Panc1 (cell line): Measurements from ENCODE around the gene EPHX1. TPM values are rescaled to one million over a fixed set of nuclear protein-coding genes. Genes with fewer than 3 reads are reported as not detected.
A peak's percentile ranks its signal among the peaks of the same experiment; 100 is the strongest.
"Not testable (repeated sequence)": the region's sequence is repeated elsewhere in the genome, so short reads cannot be mapped to it uniquely, and the experiment has no call there.

Experiments used
- ATAC-seq: fragments of 200-7000 bp; cut with Tn5 transposase; 2 replicates; pipeline ENCODE4 v1.9.1; 2020; ENCODE audit warnings: mild to moderate bottlenecking, moderate library complexity
- Bru-seq: library from RNA; stranded (reverse); fragments of 400-500 nt; gene quantifications from one replicate; lab custom pipeline; 2021; lab: Mats Ljungman, UMichigan
- BruChase-seq, 2 experiments: library from RNA; stranded (reverse); fragments of 400-500 nt; gene quantifications; one replicate each; lab custom pipeline; 2021; lab: Mats Ljungman, UMichigan
- BruUV-seq: library from RNA; stranded (reverse); fragments of 400-500 nt; replicated peaks from 2 replicates; lab custom pipeline; 2021; lab: Mats Ljungman, UMichigan
- CTCF ChIA-PET: fragments of 300-600 bp; sonication (Branson Sonifier 250); formaldehyde crosslinking; loops from one replicate; lab custom pipeline; 2022; ENCODE audit warnings: antibody characterized with exemption; lab: Charles Lee
- POLR2A ChIA-PET: fragments of 300-600 bp; sonication (Branson Sonifier 250); formaldehyde crosslinking; loops from one replicate; lab custom pipeline; 2022; ENCODE audit warnings: antibody characterized with exemption; lab: Charles Lee
- DNase-seq: peaks from one replicate; pipeline ENCODE4 v3.0.0-alpha.2; 2010; ENCODE audit warnings: low read depth, low spot score
- H3K27ac ChIP-seq: 2 replicates; pipeline ENCODE4 v1.5.1; 2011; ENCODE audit warnings: mild to moderate bottlenecking, low read length, inconsistent platforms
- H3K27me3 ChIP-seq: fragments of 200-500 bp; sonication (Bioruptor generic); 2 replicates; pipeline ENCODE4 v1.6.0; 2014; ENCODE audit warnings: low read length, inconsistent platforms; ENCODE audit not compliant: control insufficient read depth, insufficient read depth
- H3K36me3 ChIP-seq: fragments of 200-500 bp; sonication (Bioruptor generic); 2 replicates; pipeline ENCODE4 v1.5.1; 2014; ENCODE audit warnings: inconsistent platforms, mild to moderate bottlenecking, low read length, moderate library complexity; ENCODE audit not compliant: control insufficient read depth, insufficient read depth
- H3K4me1 ChIP-seq: 2 replicates; pipeline ENCODE4 v1.5.1; 2011; ENCODE audit warnings: inconsistent platforms, mild to moderate bottlenecking, low read length, moderate library complexity; ENCODE audit not compliant: control insufficient read depth, insufficient read depth
- H3K4me3 ChIP-seq, 2 experiments: 2 replicates each; pipeline ENCODE4 v1.5.1; 2011 to 2012; ENCODE audit warnings: low read depth in 2 of 2, low read length in 2 of 2, mild to moderate bottlenecking in 2 of 2, inconsistent platforms in 1 of 2, moderate library complexity in 1 of 2
- H3K9me3 ChIP-seq: fragments of 200-500 bp; sonication (Bioruptor generic); 2 replicates; pipeline ENCODE4 v1.5.1; 2014; ENCODE audit warnings: low read depth, mild to moderate bottlenecking, inconsistent platforms, low read length, moderate library complexity; ENCODE audit not compliant: control insufficient read depth, insufficient read depth
- POLR2AphosphoS5 ChIP-seq: IDR thresholded peaks from 2 replicates; pipeline ENCODE4 v1.6.1; 2012; ENCODE audit warnings: mild to moderate bottlenecking, low read depth, low read length, moderate library complexity
- REST ChIP-seq, 2 experiments: IDR thresholded peaks; 2 replicates each; pipeline ENCODE4 v1.6.1; 2011 to 2012; ENCODE audit warnings: low read depth in 2 of 2, control low read depth in 1 of 2, low read length in 1 of 2, mild to moderate bottlenecking in 1 of 2, moderate library complexity in 1 of 2; ENCODE audit not compliant: insufficient read depth in 1 of 2
- SIN3A ChIP-seq: IDR thresholded peaks from 2 replicates; pipeline ENCODE4 v1.6.1; 2012; ENCODE audit warnings: low read depth, mild to moderate bottlenecking, low read length, moderate library complexity, borderline replicate concordance; ENCODE audit not compliant: insufficient read depth
- TCF7L2 ChIP-seq: IDR thresholded peaks from 2 replicates; pipeline ENCODE4 v1.6.1; 2011; ENCODE audit warnings: mild to moderate bottlenecking, low read depth, low read length, inconsistent platforms
- in situ Hi-C: cut with HindIII; loops from 2 replicates; pipeline ENCODE4 v1.10.0; 2016; ENCODE audit warnings: low sequenced_read_pairs, low pct_unique_long_range_greater_than_20kb
- intact Hi-C: fragments of 100-400 bp; cut with micrococcal nuclease; formaldehyde crosslinking; loops from one replicate; pipeline ENCODE4 v1.10.0; 2022; ENCODE audit not compliant: unreplicated experiment
- long read RNA-seq: library from polyadenylated mRNA; unstranded; transcript quantifications from one replicate; pipeline ENCODE4 v2.0.0, GENCODE V29; 2021; ENCODE audit not compliant: unreplicated experiment
- polyA plus RNA-seq: library from polyadenylated mRNA; unstranded; fragments of >200 nt; gene quantifications from one replicate; pipeline ENCODE4 v1.2.1, GENCODE V29; 2012; ENCODE audit warnings: missing spikeins; ENCODE audit not compliant: insufficient read length
- total RNA-seq: library from RNA; stranded (reverse); gene quantifications from one replicate; pipeline ENCODE4 v1.2.1, GENCODE V29; 2021; ENCODE audit not compliant: unreplicated experiment
- TF ChIP-seq, protein P1 (sequence below): fragments of 450-650 bp; IDR thresholded peaks from 2 replicates; pipeline ENCODE4 v1.5.1; 2017; ENCODE audit warnings: mild to moderate bottlenecking

EPHX1 gene
- 76.4 TPM for total RNA-seq
- 79.0 TPM for polyA plus RNA-seq
- percentile 59 among the genes with signal in this experiment for Bru-seq, nascent RNA
- BruChase-seq, experiment 1, labeled RNA remaining after a 2-hour chase, result percentile 57 among the genes with signal in this experiment
- BruChase-seq, experiment 2, labeled RNA remaining after a 6-hour chase, result percentile 61 among the genes with signal in this experiment
- long read RNA-seq, transcript EPHX1-201 (9 exons, 1,660 nt), result major isoform, 13 of 23 reads
- long read RNA-seq, partial matches to known transcripts, result 8 of 23 reads
- long read RNA-seq, other reads (novel, unspliced or antisense), result 0 of 23 reads

DNA sequence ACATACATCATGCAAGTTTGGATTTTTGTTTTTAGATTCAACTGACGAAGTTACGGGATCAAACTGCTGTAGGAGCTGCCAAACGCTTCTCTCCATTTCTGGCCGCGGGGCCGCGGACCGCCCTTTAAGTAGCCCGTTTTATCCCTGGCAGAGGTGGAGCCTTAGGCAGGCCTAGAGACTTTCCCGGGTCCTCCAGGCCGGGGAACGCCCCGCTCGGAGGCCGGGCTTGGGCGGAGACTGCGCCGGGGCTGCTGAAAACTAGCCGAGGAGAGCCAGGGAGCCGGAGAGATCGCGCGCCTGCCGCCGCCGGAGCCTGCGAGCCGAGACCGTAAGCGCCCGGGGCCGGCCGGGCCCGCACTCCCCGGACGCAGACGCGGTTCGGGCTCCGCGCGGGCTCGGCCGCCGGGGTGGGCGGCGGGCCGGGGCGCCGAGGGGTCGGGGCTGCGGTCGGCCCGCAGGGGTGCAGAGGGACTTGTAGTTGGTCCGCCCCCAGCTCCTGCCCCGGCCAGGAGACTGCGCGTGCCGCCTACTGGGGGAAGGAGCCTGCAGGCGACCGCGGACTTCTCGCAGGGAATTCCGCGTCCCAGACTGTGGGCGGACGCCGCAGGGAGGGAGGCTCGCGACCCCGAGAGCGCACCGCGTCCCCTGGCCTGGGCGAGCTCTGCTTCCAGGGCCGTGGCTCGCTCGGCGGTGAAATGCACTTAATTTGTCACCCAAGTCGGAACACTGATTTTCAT, at the start of gene EPHX1:
TSS of gene EPHX1 (plus strand) at position 283 of the 737 bp plus-strand sequence. CDS start 18,606 bp downstream, outside the sequence.
- TF ChIP-seq TCF7L2 (no peak), SIN3A (peak; percentile 46; the same call in 1 of the 2 replicates), REST (IDR thresholded peaks at IDR 0.05; ENCODE audit: insufficient read depth in 1 of 2, low read depth in 2 of 2, low read length in 1 of 2) (no peak), POLR2AphosphoS5 (peak; percentile 90; the same call in 1 of the 2 replicates)
- TF ChIP-seq, protein P1, sequence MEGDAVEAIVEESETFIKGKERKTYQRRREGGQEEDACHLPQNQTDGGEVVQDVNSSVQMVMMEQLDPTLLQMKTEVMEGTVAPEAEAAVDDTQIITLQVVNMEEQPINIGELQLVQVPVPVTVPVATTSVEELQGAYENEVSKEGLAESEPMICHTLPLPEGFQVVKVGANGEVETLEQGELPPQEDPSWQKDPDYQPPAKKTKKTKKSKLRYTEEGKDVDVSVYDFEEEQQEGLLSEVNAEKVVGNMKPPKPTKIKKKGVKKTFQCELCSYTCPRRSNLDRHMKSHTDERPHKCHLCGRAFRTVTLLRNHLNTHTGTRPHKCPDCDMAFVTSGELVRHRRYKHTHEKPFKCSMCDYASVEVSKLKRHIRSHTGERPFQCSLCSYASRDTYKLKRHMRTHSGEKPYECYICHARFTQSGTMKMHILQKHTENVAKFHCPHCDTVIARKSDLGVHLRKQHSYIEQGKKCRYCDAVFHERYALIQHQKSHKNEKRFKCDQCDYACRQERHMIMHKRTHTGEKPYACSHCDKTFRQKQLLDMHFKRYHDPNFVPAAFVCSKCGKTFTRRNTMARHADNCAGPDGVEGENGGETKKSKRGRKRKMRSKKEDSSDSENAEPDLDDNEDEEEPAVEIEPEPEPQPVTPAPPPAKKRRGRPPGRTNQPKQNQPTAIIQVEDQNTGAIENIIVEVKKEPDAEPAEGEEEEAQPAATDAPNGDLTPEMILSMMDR, result no peak; the same call in 1 of the 2 replicates
- peak; percentile 97 for ATAC-seq
- intact Hi-C loops (no loop called here), in situ Hi-C loops (no loop called here)
- no TSS peak for BruUV-seq
- H3K4me1 ChIP-seq, result peaks cover 36% of the 10 kb centered on the region
- CTCF ChIA-PET, result interaction anchor here (0.5 to 1.3 kb wide), 5 partner anchors 14 to 344 kb away, joined by 3 to 6 read pairs (median 3); partner anchors contain the start of gene SRP9
- peak within 1 kb of the TSS; percentile 61 for H3K27ac ChIP-seq
- POLR2A ChIA-PET, result no interaction called here
- H3K27me3 ChIP-seq, result no peaks in the 10 kb centered on the region
- H3K4me3 ChIP-seq, result peak within 1 kb of the TSS; percentile 62 to 68
- peak; percentile 33 for DNase-seq
- H3K36me3 ChIP-seq, result no peaks in the 10 kb centered on the region
- no peaks in the 10 kb centered on the region for H3K9me3 ChIP-seq

DNA sequence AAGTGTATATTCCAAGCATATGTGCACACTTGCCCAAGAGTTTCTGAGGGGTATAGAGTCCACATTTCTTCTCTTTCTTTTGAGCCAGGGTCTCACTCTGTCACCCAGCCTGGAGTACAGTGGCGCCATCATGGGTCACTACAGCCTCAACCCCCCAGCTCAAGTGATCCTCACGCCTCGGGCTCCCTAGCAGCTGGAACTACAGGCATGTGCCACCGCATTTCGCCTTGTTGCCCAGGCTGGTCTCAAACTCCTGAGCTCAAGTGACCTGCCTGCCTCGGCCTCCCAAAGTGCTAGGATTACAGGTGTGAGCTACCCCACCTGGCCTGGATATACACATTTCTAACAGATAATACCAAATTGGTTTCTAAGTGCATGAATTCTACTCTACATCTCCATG, 49.4 kb upstream of the EPHX1 start:
- intact Hi-C loops (no loop called here), in situ Hi-C loops (no loop called here)
- DNase-seq, result no peak
- TF ChIP-seq REST (IDR thresholded peaks at IDR 0.05; ENCODE audit: insufficient read depth in 1 of 2, low read depth in 2 of 2, low read length in 1 of 2) (no peak), TCF7L2 (no peak), SIN3A (no peak), POLR2AphosphoS5 (no peak)
- TF ChIP-seq, protein P1, result no peak
- ChIA-PET CTCF (no interaction called here), POLR2A (interaction anchor here (0.7 kb wide), 1 partner anchor 100 kb away, joined by 4 read pairs; no protein-coding TSS in a partner anchor)
- no peak overlapping the region for H3K27ac ChIP-seq
- no peaks in the 10 kb centered on the region for H3K9me3 ChIP-seq
- peaks cover 3% of the 10 kb centered on the region; the same call in 1 of the 2 replicates for H3K4me1 ChIP-seq
- no peaks in the 10 kb centered on the region for H3K27me3 ChIP-seq
- no peaks in the 10 kb centered on the region for H3K36me3 ChIP-seq
- no TSS peak for BruUV-seq
- no peak for ATAC-seq
- no peak overlapping the region for H3K4me3 ChIP-seq

GRCh38 chr1:225761395-225761794, 48.5 kb upstream of the EPHX1 start:
- DNase-seq, CTCF ChIA-PET, H3K27ac ChIP-seq, ATAC-seq, H3K36me3 ChIP-seq, H3K9me3 ChIP-seq, H3K27me3 ChIP-seq, intact Hi-C loops, H3K4me3 ChIP-seq, POLR2A ChIA-PET, H3K4me1 ChIP-seq, in situ Hi-C loops, BruUV-seq: not testable (repeated sequence)
